ENCODE measurements around the gene CTRB2. TPM values are rescaled to one million over a fixed set of nuclear protein-coding genes. Genes with fewer than 3 reads are reported as not detected.

Gene CTRB2
- polyA plus RNA-seq, 1 of the 3 experiments (the other 2 are of a cell fraction) = not detected

DNA sequence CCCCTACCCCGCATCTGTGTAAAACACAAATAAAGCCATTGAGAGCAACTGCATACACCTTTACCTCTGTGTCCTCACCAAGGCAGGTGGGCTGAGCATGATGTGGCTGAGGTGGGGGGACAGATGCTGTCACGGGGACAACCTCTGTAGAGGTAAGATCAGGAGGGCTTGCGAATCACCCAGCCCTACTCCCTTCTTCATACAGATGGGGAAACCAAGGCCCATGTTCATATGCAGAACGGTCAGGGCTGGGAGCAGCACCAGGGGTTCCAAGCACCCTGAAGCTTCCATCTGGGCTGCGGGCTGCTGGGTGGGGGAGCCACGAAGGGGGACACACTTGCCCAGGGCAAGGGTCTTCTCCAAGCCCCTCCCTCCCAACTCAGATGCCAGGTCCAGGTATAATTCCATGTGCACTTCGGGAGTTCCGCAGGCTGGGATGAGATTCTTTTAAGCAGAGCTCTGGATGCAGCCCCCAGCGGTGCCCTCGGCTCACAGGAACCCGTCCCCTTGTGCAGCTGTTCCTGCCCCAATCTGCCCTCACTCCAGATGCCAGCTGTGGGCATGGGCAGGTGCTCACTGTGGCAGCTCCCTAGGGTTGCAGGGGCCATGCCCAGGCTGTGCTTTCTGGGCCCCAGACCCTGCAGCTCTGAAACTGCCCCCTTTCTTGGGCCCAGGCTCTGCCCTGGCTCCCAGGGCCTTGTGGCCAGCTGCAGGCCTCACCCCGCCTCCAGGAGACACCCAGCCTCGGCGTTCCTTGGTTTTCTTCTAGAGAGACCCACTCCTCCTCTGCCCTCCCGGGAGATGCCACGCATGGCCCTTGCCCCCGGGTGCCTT is 21.4 kb upstream of the CTRB2 start (continued):
- TF ChIP-seq TCF12 (IDR thresholded peaks at IDR 0.05) = no peak
- TF ChIP-seq, protein P1, sequence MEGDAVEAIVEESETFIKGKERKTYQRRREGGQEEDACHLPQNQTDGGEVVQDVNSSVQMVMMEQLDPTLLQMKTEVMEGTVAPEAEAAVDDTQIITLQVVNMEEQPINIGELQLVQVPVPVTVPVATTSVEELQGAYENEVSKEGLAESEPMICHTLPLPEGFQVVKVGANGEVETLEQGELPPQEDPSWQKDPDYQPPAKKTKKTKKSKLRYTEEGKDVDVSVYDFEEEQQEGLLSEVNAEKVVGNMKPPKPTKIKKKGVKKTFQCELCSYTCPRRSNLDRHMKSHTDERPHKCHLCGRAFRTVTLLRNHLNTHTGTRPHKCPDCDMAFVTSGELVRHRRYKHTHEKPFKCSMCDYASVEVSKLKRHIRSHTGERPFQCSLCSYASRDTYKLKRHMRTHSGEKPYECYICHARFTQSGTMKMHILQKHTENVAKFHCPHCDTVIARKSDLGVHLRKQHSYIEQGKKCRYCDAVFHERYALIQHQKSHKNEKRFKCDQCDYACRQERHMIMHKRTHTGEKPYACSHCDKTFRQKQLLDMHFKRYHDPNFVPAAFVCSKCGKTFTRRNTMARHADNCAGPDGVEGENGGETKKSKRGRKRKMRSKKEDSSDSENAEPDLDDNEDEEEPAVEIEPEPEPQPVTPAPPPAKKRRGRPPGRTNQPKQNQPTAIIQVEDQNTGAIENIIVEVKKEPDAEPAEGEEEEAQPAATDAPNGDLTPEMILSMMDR (IDR thresholded peaks at IDR 0.05) = no peak
- TF ChIP-seq FOXJ3 (CRISPR knock-in tag; IDR thresholded peaks at IDR 0.05) = no peak
- TF ChIP-seq FOXM1 (IDR thresholded peaks at IDR 0.05; ENCODE audit: low read depth) = no peak
- no peak for TF ChIP-seq EZH2phosphoT487 (IDR thresholded peaks at IDR 0.05; ENCODE audit: borderline replicate concordance, low read depth)
- TF ChIP-seq CHD2 (IDR thresholded peaks at IDR 0.05; ENCODE audit: low read length, partially characterized antibody) = no peak

DNA sequence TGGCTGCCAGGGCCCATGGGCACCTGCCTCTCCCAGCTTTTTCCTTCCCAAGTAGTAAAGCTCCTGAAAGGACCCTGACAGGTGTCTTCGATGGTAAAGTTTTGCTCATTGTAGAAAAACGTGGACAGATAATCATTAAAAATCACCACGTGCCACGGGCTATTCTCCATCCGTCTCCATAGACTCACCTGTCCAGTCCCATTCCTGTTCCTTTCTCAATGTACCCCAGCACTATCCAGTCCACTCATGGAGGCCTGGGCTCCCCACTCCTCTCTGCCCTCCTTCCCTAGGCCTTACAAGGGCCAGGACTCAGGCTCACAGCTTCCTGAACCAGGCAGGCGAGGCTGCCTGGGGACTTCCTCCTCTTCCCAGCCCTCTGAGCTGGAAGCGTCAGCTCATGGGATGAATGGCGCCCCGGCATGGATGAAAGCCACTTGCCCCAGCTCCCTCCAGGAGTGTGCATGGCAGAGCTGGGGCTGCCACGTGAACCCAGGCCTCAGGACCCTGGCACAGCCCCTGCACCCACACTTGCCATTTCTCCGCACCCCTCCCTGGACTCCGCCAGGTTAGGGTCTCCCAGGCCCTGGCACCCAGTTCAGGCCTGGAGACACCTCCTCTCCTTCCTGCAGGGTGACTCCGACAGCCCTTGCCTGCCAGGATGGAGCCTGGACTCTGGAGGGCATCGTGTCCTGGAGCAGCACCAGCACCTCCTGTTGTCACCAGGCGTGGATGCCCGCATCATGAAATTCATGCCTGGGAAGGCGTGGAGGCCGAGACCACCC is 20.6 kb upstream of the CTRB2 start:
- 95% methylated on average over 7 of the region's 18 CpGs for WGBS (ENCODE audit: low lambda C conversion rate)
- Histone ChIP-seq H3K36me3 (replicated peaks in 1 of 2; ENCODE audit: control insufficient read depth in 1 of 2, insufficient read depth in 2 of 2, low read length in 1 of 2) (peaks cover 38 to 43% of the 10 kb centered on the region in 2 experiments), H3K9ac (no peak overlapping the region), H3K9me2 (no peaks in the 10 kb centered on the region), H3K27ac (ENCODE audit: low read depth in 2 of 2, low read length in 1 of 2) (no peak overlapping the region), H3K9me3 (no peaks in the 10 kb centered on the region), H3K4me1 (ENCODE audit: control insufficient read depth in 1 of 2, insufficient read depth in 2 of 2, low read depth in 1 of 2, low read length in 1 of 2) (peaks cover 0 to 2% of the 10 kb centered on the region in 2 experiments; a peak in 1 of 4 replicates), H3K4me2 (no peak overlapping the region), H2AFZ (ENCODE audit: low read depth) (no peak overlapping the region), H4K20me1 (ENCODE audit: insufficient read depth) (peaks cover 53% of the 10 kb centered on the region), H3F3A (replicated peaks; ENCODE audit: insufficient read depth) (peaks cover 37% of the 10 kb centered on the region), H3K79me2 (ENCODE audit: insufficient read depth) (peaks cover 34% of the 10 kb centered on the region), H3K27me3 (ENCODE audit: insufficient read depth) (no peaks in the 10 kb centered on the region), H3K4me3 (ENCODE audit: low read depth in 2 of 2, low read length in 1 of 2) (no peak overlapping the region)
- no peak for DNase-seq
- ChIA-PET POLR2A (no interaction called here), CTCF (interaction anchor here (0.7 to 3.8 kb wide), 3 partner anchors 28 to 229 kb away, joined by 4 to 18 read pairs (median 5); partner anchors contain the start of gene ZNRF1)
- TF ChIP-seq FOXJ3 (CRISPR knock-in tag; IDR thresholded peaks at IDR 0.05) = no peak
- no peak for TF ChIP-seq JUND (IDR thresholded peaks at IDR 0.05)
- TF ChIP-seq MXI1 (IDR thresholded peaks at IDR 0.05; ENCODE audit: low read depth, low read length) = no peak
- TF ChIP-seq GATA2 (CRISPR knock-in tag; IDR thresholded peaks at IDR 0.05) = no peak
- TF ChIP-seq EP300 (IDR thresholded peaks at IDR 0.05; ENCODE audit: borderline replicate concordance in 1 of 2, low read depth in 1 of 2, low read length in 1 of 2) = no peak
- no peak for TF ChIP-seq TAF1 (IDR thresholded peaks at IDR 0.05; ENCODE audit: borderline replicate concordance, low read depth, low read length)
- TF ChIP-seq, protein P1 (IDR thresholded peaks at IDR 0.05) = no peak
- TF ChIP-seq GABPA (IDR thresholded peaks at IDR 0.05; ENCODE audit: low read depth) = no peak
- TF ChIP-seq RCOR1 (IDR thresholded peaks at IDR 0.05; ENCODE audit: low read length) = no peak
- TF ChIP-seq, protein P2, sequence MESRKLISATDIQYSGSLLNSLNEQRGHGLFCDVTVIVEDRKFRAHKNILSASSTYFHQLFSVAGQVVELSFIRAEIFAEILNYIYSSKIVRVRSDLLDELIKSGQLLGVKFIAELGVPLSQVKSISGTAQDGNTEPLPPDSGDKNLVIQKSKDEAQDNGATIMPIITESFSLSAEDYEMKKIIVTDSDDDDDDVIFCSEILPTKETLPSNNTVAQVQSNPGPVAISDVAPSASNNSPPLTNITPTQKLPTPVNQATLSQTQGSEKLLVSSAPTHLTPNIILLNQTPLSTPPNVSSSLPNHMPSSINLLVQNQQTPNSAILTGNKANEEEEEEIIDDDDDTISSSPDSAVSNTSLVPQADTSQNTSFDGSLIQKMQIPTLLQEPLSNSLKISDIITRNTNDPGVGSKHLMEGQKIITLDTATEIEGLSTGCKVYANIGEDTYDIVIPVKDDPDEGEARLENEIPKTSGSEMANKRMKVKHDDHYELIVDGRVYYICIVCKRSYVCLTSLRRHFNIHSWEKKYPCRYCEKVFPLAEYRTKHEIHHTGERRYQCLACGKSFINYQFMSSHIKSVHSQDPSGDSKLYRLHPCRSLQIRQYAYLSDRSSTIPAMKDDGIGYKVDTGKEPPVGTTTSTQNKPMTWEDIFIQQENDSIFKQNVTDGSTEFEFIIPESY (IDR thresholded peaks at IDR 0.05; ENCODE audit: borderline replicate concordance, low read depth) = no peak
- TF ChIP-seq, protein P3, sequence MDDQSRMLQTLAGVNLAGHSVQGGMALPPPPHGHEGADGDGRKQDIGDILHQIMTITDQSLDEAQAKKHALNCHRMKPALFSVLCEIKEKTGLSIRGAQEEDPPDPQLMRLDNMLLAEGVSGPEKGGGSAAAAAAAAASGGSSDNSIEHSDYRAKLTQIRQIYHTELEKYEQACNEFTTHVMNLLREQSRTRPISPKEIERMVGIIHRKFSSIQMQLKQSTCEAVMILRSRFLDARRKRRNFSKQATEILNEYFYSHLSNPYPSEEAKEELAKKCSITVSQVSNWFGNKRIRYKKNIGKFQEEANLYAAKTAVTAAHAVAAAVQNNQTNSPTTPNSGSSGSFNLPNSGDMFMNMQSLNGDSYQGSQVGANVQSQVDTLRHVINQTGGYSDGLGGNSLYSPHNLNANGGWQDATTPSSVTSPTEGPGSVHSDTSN (IDR thresholded peaks at IDR 0.05) = no peak
- no peak for TF ChIP-seq RXRA (IDR thresholded peaks at IDR 0.05; ENCODE audit: borderline replicate concordance, low read depth)
- TF ChIP-seq, protein P4, sequence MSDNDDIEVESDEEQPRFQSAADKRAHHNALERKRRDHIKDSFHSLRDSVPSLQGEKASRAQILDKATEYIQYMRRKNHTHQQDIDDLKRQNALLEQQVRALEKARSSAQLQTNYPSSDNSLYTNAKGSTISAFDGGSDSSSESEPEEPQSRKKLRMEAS (IDR thresholded peaks at IDR 0.05; ENCODE audit: low read depth) = no peak
- TF ChIP-seq SIN3A (IDR thresholded peaks at IDR 0.05; ENCODE audit: borderline replicate concordance, low read depth, low read length) = no peak
- no peak for TF ChIP-seq YY1 (IDR thresholded peaks at IDR 0.05; ENCODE audit: low read depth)

Data from SK-N-SH (cell line).